GM12878 (cell line): ENCODE data around the gene PRKAR2B. TPM values are rescaled to one million over a fixed set of nuclear protein-coding genes. Genes with fewer than 3 reads are reported as not detected.

Experiments used
- ATAC-seq: fragments of 200-7000 bp; cut with Tn5 transposase; 3 replicates; pipeline ENCODE4 v1.9.1; 2020; ENCODE audit warnings: mild to moderate bottlenecking, moderate library complexity
- BruUV-seq: library from RNA; stranded (reverse); fragments of 400-500 nt; replicated peaks from 2 replicates; lab custom pipeline; 2021; lab: Mats Ljungman, UMichigan
- CTCF ChIA-PET: fragments of 300-600 bp; sonication (Branson Sonifier 250); formaldehyde crosslinking; extraction: SDS; loops from one replicate; lab custom pipeline; 2021; ENCODE audit warnings: inconsistent platforms; lab: Yijun Ruan, JAX
- POLR2A ChIA-PET: fragments of 350-600 bp; formaldehyde crosslinking; extraction: SDS; loops from one replicate; lab custom pipeline; 2021; ENCODE audit warnings: inconsistent platforms; lab: Charles Lee
- RAD21 ChIA-PET: fragments of 300-600 bp; sonication (Branson Sonifier 250); formaldehyde crosslinking; loops from one replicate; lab custom pipeline; 2023; ENCODE audit warnings: antibody characterized with exemption; ENCODE audit not compliant: unreplicated experiment; lab: Charles Lee
- SMC1A ChIA-PET: fragments of 300-600 bp; sonication (Branson Sonifier 250); formaldehyde crosslinking; loops from one replicate; lab custom pipeline; 2023; ENCODE audit not compliant: unreplicated experiment, uncharacterized antibody; lab: Charles Lee
- DNase-seq: peaks from one replicate; pipeline ENCODE4 v3.0.0-alpha.2; 2011; ENCODE audit warnings: low read depth, low spot score
- FAIRE-seq: peaks from 3 replicates; lab custom pipeline; 2011; peaks lifted over from hg19 to GRCh38; lab: Jason Lieb, UNC
- H2AFZ ChIP-seq: 2 replicates; pipeline ENCODE4 v1.6.0; 2011; ENCODE audit warnings: low read depth, low read length, control low read depth; ENCODE audit not compliant: control insufficient read depth
- H3K27ac ChIP-seq: 2 replicates; pipeline ENCODE4 v1.5.1; 2011; ENCODE audit warnings: control low read depth; ENCODE audit not compliant: control insufficient read depth, insufficient read depth
- H3K27me3 ChIP-seq, 2 experiments: replicated peaks in 1 of 2; 2 replicates each; pipeline versions ENCODE4 v1.6.0 to v1.6.1; 2011; ENCODE audit warnings: low read length in 1 of 2; ENCODE audit not compliant: control insufficient read depth in 2 of 2, insufficient read depth in 2 of 2
- H3K36me3 ChIP-seq, 2 experiments: 2 replicates each; pipeline ENCODE4 v1.5.1; 2011; ENCODE audit warnings: low read length in 1 of 2; ENCODE audit not compliant: control insufficient read depth in 2 of 2, insufficient read depth in 2 of 2
- H3K4me1 ChIP-seq: 2 replicates; pipeline ENCODE4 v1.6.1; 2011; ENCODE audit warnings: mild to moderate bottlenecking, low read length, moderate library complexity, mixed read lengths; ENCODE audit not compliant: control insufficient read depth, insufficient read depth
- H3K4me2 ChIP-seq: 2 replicates; pipeline ENCODE4 v1.6.0; 2011; ENCODE audit warnings: control low read depth; ENCODE audit not compliant: control insufficient read depth, insufficient read depth
- H3K4me3 ChIP-seq: fragments of 200-600 bp; sonication (generic); 2 replicates; pipeline ENCODE4 v1.5.1; 2016
- H3K79me2 ChIP-seq: 2 replicates; pipeline ENCODE4 v1.6.0; 2011; ENCODE audit warnings: low read length; ENCODE audit not compliant: control insufficient read depth, insufficient read depth
- H3K9ac ChIP-seq: 2 replicates; pipeline ENCODE4 v1.8.0; 2011; ENCODE audit warnings: low read length, control low read depth, mixed read lengths; ENCODE audit not compliant: control insufficient read depth, insufficient read depth
- H3K9me3 ChIP-seq: replicated peaks from 3 replicates; pipeline ENCODE4 v1.5.1; 2011; ENCODE audit warnings: mild to moderate bottlenecking, low read length; ENCODE audit not compliant: control insufficient read depth, insufficient read depth
- H4K20me1 ChIP-seq: 2 replicates; pipeline ENCODE4 v1.6.0; 2011; ENCODE audit not compliant: control insufficient read depth, insufficient read depth
- ATF7 ChIP-seq: fragments of 450-650 bp; IDR thresholded peaks from 2 replicates; pipeline ENCODE4 v1.6.1; 2016; ENCODE audit warnings: low read depth, mild to moderate bottlenecking
- CBFB ChIP-seq: IDR thresholded peaks from 2 replicates; pipeline ENCODE4 v1.6.1; 2016; ENCODE audit warnings: antibody characterized with exemption, low read depth
- MTA3 ChIP-seq: IDR thresholded peaks from 2 replicates; pipeline ENCODE4 v1.6.1; 2012; ENCODE audit warnings: low read length, inconsistent platforms, borderline replicate concordance
- NFYB ChIP-seq: IDR thresholded peaks from 2 replicates; pipeline ENCODE4 v1.6.1; 2011; ENCODE audit warnings: low read depth, mild to moderate bottlenecking, low read length, improper control_type of control experiment, moderate library complexity; ENCODE audit not compliant: insufficient read depth
- NR2C1 ChIP-seq: fragments of 450-650 bp; IDR thresholded peaks from 2 replicates; pipeline ENCODE4 v1.6.1; 2017; ENCODE audit warnings: antibody characterized with exemption, mild to moderate bottlenecking, moderate library complexity
- NR2F1 ChIP-seq: fragments of 450-650 bp; conservative IDR thresholded peaks from 2 replicates; pipeline ENCODE4 v1.6.1; 2017; ENCODE audit warnings: mild to moderate bottlenecking
- NRF1 ChIP-seq: conservative IDR thresholded peaks from 2 replicates; pipeline ENCODE4 v1.6.1; 2011; ENCODE audit warnings: mild to moderate bottlenecking, low read depth, low read length, improper control_type of control experiment
- POLR2A ChIP-seq: IDR thresholded peaks from 2 replicates; pipeline ENCODE4 v1.6.1; 2011; ENCODE audit warnings: low read depth, mild to moderate bottlenecking, low read length
- RAD21 ChIP-seq: IDR thresholded peaks from 2 replicates; pipeline ENCODE4 v1.6.1; 2011; ENCODE audit warnings: mild to moderate bottlenecking, low read depth, low read length, moderate library complexity; ENCODE audit not compliant: insufficient read depth
- SMAD1 ChIP-seq: fragments of 450-650 bp; IDR thresholded peaks from 2 replicates; pipeline ENCODE4 v1.6.1; 2018; ENCODE audit warnings: mild to moderate bottlenecking, low read depth; ENCODE audit not compliant: partially characterized antibody
- SMC3 ChIP-seq: IDR thresholded peaks from 2 replicates; pipeline ENCODE4 v1.6.1; 2011; ENCODE audit warnings: low read length, improper control_type of control experiment, borderline replicate concordance
- SRF ChIP-seq, 2 experiments: IDR thresholded peaks; 2 replicates each; pipeline ENCODE4 v1.6.1; 2011; ENCODE audit warnings: low read depth in 2 of 2, low read length in 2 of 2, mild to moderate bottlenecking in 1 of 2, moderate library complexity in 1 of 2
- SUPT20H ChIP-seq: IDR thresholded peaks from 2 replicates; pipeline ENCODE4 v1.6.1; 2011; ENCODE audit warnings: low read depth, mild to moderate bottlenecking, low read length, moderate library complexity, borderline replicate concordance; ENCODE audit not compliant: control insufficient read depth
- ZNF207 ChIP-seq: fragments of 450-650 bp; IDR thresholded peaks from 2 replicates; pipeline ENCODE4 v1.6.1; 2014; ENCODE audit warnings: antibody characterized with exemption, mild to moderate bottlenecking, borderline replicate concordance
- WGBS: methylation state at CpG from one replicate; pipeline ENCODE4 v1.1.6; 2016; ENCODE audit warnings: low lambda C conversion rate; ENCODE audit not compliant: insufficient replicate concordance, insufficient coverage; ENCODE audit errors: missing lambda C conversion rate; 5-methylcytosine and 5-hydroxymethylcytosine counted together
- in situ Hi-C: fragments of 300-500 bp; cut with MboI; formaldehyde crosslinking; loops from 9 replicates; pipeline ENCODE4 v1.14.3; 2018; ENCODE audit warnings: mixed read lengths
- intact Hi-C: fragments of 100-400 bp; cut with micrococcal nuclease; formaldehyde crosslinking; loops from one replicate; pipeline ENCODE4 v1.14.2; 2022; ENCODE audit not compliant: unreplicated experiment
- polyA plus RNA-seq, 11 experiments: library from polyadenylated mRNA; depleted of rRNA in 4 of 11; unstranded in 6 of 11; stranded (reverse) in 5 of 11; fragments of >200 nt; fragmentation: Nextera tagmentation in 4 of 11; fragmentation: Illumina TruSeq in 1 of 11; extraction: Ambion mirVana in 4 of 11; extraction: Trizol in 1 of 11; gene quantifications; 1 replicate in 1 of 11; 2 replicates in 10 of 11; pipeline versions ENCODE4 v1.2.1 to v1.2.3, GENCODE V29; 2011 to 2016; ENCODE audit warnings: inconsistent platforms in 2 of 11, missing spikeins in 2 of 11, low read depth in 1 of 11
- total RNA-seq, 4 experiments: library from RNA; depleted of rRNA in 3 of 4; stranded (reverse); fragments of >200 nt in 3 of 4; fragmentation: Illumina TruSeq in 1 of 4; extraction: Trizol in 1 of 4; gene quantifications; 2 replicates each; pipeline versions ENCODE4 v1.2.1 to v1.2.3, GENCODE V29; 2013 to 2021
- TF ChIP-seq, protein P1 (sequence below): IDR thresholded peaks from 2 replicates; pipeline ENCODE4 v1.6.1; 2011; ENCODE audit warnings: borderline replicate concordance, low read depth, mild to moderate bottlenecking, moderate library complexity, low read length; ENCODE audit not compliant: insufficient read depth, poor library complexity, severe bottlenecking

PRKAR2B gene
- total and polyA plus RNA-seq, 10 of the 15 experiments (the other 5 are each of a cell fraction or from before 2014, with no cell fraction given), result 0.01 to 0.18 (median 0.04) TPM; not detected in 4

DNA sequence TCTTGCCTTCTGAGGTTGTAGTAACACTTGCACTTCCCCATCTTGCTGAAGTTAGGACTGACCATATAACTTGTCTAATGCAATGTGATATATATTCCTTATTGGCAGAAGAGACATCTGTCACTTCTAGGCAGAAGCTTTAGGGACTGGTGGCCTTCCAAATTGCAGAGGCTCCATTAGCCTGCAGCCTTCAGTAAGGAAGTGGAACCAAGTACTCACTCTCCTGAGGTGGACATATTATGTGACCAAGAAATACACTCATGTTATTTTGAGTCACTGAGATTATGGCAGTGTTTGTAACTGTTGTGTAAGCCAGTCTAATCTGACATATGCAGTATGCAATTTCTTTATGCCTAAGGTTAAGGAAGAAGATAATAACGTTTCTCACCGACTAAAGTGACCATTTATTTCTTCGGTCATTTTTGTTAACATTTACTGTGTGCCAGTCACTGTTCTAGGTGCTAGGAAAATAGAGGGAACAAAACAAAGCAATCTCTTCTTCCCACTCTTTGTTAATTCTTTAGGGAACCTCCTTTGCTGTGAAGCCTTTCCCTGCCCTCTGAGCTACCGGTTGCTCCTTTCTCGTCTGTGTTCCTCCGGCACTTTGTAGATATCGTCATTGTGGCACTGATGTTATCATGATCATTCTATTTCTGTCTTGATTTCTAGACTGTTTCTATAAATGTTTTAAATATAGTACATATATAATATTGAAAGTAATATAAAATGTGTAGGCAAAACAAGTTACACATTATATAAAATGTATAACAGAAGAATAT is 71.4 kb downstream of the PRKAR2B start:
- no peak for DNase-seq
- Histone ChIP-seq H3K4me2 (no peak overlapping the region), H3K4me3 (no peak overlapping the region), H2AFZ (no peak overlapping the region), H3K4me1 (no peaks in the 10 kb centered on the region), H3K27me3 (no peaks in the 10 kb centered on the region), H3K79me2 (no peaks in the 10 kb centered on the region)
- BruUV-seq, result no TSS peak
- CTCF ChIA-PET, result no interaction called here
- RAD21 ChIA-PET, result no interaction called here
- TF ChIP-seq NFYB (no peak), RAD21 (no peak), NR2C1 (no peak), NR2F1 (no peak), SMC3 (no peak), ATF7 (no peak), SRF (IDR thresholded peaks at IDR 0.05; ENCODE audit: low read depth in 2 of 2, low read length in 2 of 2) (no peak), MTA3 (no peak), ZNF207 (no peak), POLR2A (no peak), SMAD1 (no peak), SUPT20H (no peak), NRF1 (no peak), CBFB (no peak)
- TF ChIP-seq, protein P1, sequence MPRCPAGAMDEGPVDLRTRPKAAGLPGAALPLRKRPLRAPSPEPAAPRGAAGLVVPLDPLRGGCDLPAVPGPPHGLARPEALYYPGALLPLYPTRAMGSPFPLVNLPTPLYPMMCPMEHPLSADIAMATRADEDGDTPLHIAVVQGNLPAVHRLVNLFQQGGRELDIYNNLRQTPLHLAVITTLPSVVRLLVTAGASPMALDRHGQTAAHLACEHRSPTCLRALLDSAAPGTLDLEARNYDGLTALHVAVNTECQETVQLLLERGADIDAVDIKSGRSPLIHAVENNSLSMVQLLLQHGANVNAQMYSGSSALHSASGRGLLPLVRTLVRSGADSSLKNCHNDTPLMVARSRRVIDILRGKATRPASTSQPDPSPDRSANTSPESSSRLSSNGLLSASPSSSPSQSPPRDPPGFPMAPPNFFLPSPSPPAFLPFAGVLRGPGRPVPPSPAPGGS, result no peak
- TF ChIP-seq, all 136 proteins: peak for 0
- ChIA-PET POLR2A (no interaction called here), SMC1A (no interaction called here)
- 80% methylated on average over 7 of the region's 7 CpGs for whole genome bisulfite sequencing
- Histone ChIP-seq H3K9me3 (no peaks in the 10 kb centered on the region), H4K20me1 (no peaks in the 10 kb centered on the region), H3K36me3 (no peaks in the 10 kb centered on the region), H3K9ac (no peak overlapping the region), H3K27ac (no peak overlapping the region)
- intact Hi-C loops (loop anchor here (1.0 kb wide), 1 partner anchor 18 kb away; no protein-coding TSS in a partner anchor), in situ Hi-C loops (no loop called here)
- FAIRE-seq, result no peak
- no peak for ATAC-seq
